Liver (tissue), 9 donors: ENCODE results near the gene SON. TPM values are rescaled to one million over a fixed set of nuclear protein-coding genes. Genes with fewer than 3 reads are reported as not detected.

Experiments
- DNase-seq: peaks from one replicate; pipeline ENCODE4 v3.0.0-alpha.2; 2017; ENCODE audit warnings: low spot score
- H3K27ac ChIP-seq, 2 donors: one replicate each; pipeline ENCODE4 v1.7.0; 2013; ENCODE audit warnings: inconsistent platforms in 2 of 2, low read length in 2 of 2, control low read depth in 1 of 2, low read depth in 1 of 2, mild to moderate bottlenecking in 1 of 2
- H3K27me3 ChIP-seq, 4 donors: one replicate each; pipeline versions ENCODE4 v1.6.1 to v1.7.0; 2013; ENCODE audit warnings: low read length in 3 of 4, inconsistent platforms in 1 of 4, mild to moderate bottlenecking in 1 of 4, moderate library complexity in 1 of 4; ENCODE audit not compliant: control insufficient read depth in 4 of 4, insufficient read depth in 4 of 4
- H3K36me3 ChIP-seq, 4 donors: one replicate each; pipeline versions ENCODE4 v1.6.1 to v1.7.0; 2013; ENCODE audit warnings: low read length in 3 of 4, mild to moderate bottlenecking in 3 of 4, low read depth in 1 of 4, moderate library complexity in 1 of 4; ENCODE audit not compliant: control insufficient read depth in 4 of 4, insufficient read depth in 3 of 4
- H3K4me1 ChIP-seq, 4 donors: one replicate each; pipeline versions ENCODE4 v1.6.1 to v1.7.0; 2013; ENCODE audit warnings: low read length in 3 of 4, mild to moderate bottlenecking in 3 of 4, moderate library complexity in 1 of 4; ENCODE audit not compliant: control insufficient read depth in 4 of 4, insufficient read depth in 4 of 4
- H3K4me3 ChIP-seq, 3 donors: one replicate each; pipeline versions ENCODE4 v1.6.1 to v1.7.0; 2013; ENCODE audit warnings: low read length in 3 of 3, control low read depth in 1 of 3, low read depth in 1 of 3, mild to moderate bottlenecking in 1 of 3
- H3K9ac ChIP-seq, 2 donors: one replicate each; pipeline ENCODE4 v1.7.0; 2013; ENCODE audit warnings: low read length in 2 of 2, mild to moderate bottlenecking in 2 of 2, moderate library complexity in 2 of 2, control low read depth in 1 of 2, low read depth in 1 of 2
- H3K9me3 ChIP-seq, 4 donors: one replicate each; pipeline versions ENCODE4 v1.6.1 to v1.7.0; 2013; ENCODE audit warnings: low read length in 3 of 4; ENCODE audit not compliant: control insufficient read depth in 4 of 4
- EGR1 ChIP-seq, 2 donors: IDR thresholded peaks; 2 replicates each; pipeline ENCODE4 v1.6.1; 2016 to 2018; ENCODE audit warnings: antibody characterized with exemption in 2 of 2, low read depth in 2 of 2
- FOXA1 ChIP-seq: IDR thresholded peaks from 2 replicates; pipeline ENCODE4 v1.6.1; 2016; ENCODE audit warnings: antibody characterized with exemption
- FOXA2 ChIP-seq: IDR thresholded peaks from 2 replicates; pipeline ENCODE4 v1.6.1; 2016; ENCODE audit warnings: antibody characterized with exemption
- GABPA ChIP-seq, 2 donors: IDR thresholded peaks in 1 of 2; conservative IDR thresholded peaks in 1 of 2; 2 replicates each; pipeline ENCODE4 v1.6.1; 2016; ENCODE audit warnings: antibody characterized with exemption in 2 of 2, mild to moderate bottlenecking in 1 of 2, moderate library complexity in 1 of 2
- HNF4A ChIP-seq, 2 donors: conservative IDR thresholded peaks; 2 replicates each; pipeline ENCODE4 v1.6.1; 2016; ENCODE audit warnings: antibody characterized with exemption in 2 of 2, mild to moderate bottlenecking in 2 of 2
- HNF4G ChIP-seq: IDR thresholded peaks from 2 replicates; pipeline ENCODE4 v1.6.1; 2016; ENCODE audit warnings: antibody characterized with exemption
- JUND ChIP-seq, 2 donors: IDR thresholded peaks; 2 replicates each; pipeline ENCODE4 v1.6.1; 2016; ENCODE audit warnings: antibody characterized with exemption in 2 of 2
- NR2F2 ChIP-seq: IDR thresholded peaks from 2 replicates; pipeline ENCODE4 v1.6.1; 2016; ENCODE audit warnings: antibody characterized with exemption
- RAD21 ChIP-seq, 2 donors: IDR thresholded peaks; 2 replicates each; pipeline ENCODE4 v1.6.1; 2016; ENCODE audit warnings: antibody characterized with exemption in 2 of 2, mild to moderate bottlenecking in 2 of 2
- RXRA ChIP-seq, 2 donors: IDR thresholded peaks; 2 replicates each; pipeline ENCODE4 v1.6.1; 2017 to 2018; ENCODE audit warnings: antibody characterized with exemption in 2 of 2, mild to moderate bottlenecking in 1 of 2
- SP1 ChIP-seq: IDR thresholded peaks from 2 replicates; pipeline ENCODE4 v1.6.1; 2018; ENCODE audit warnings: antibody characterized with exemption, mild to moderate bottlenecking
- TAF1 ChIP-seq: conservative IDR thresholded peaks from 2 replicates; pipeline ENCODE4 v1.6.1; 2016; ENCODE audit warnings: antibody characterized with exemption, mild to moderate bottlenecking
- YY1 ChIP-seq: IDR thresholded peaks from 2 replicates; pipeline ENCODE4 v1.6.1; 2016; ENCODE audit warnings: antibody characterized with exemption, mild to moderate bottlenecking
- WGBS: extraction: QIAGEN DNeasy Blood & Tissue Kit; methylation state at CpG from one replicate; pipeline ENCODE4 v1.1.7; 2013; 5-methylcytosine and 5-hydroxymethylcytosine counted together
- polyA plus RNA-seq, 2 donors: library from polyadenylated mRNA; stranded (reverse) in 1 of 2; unstranded in 1 of 2; fragments of 200-250 nt in 1 of 2; fragments of >200 nt in 1 of 2; fragmentation: Nextera tagmentation in 1 of 2; extraction: Ambion mirVana in 1 of 2; gene quantifications; one replicate each; pipeline versions ENCODE4 v1.2.1 to v1.2.3, GENCODE V29; 2013 to 2015
- total RNA-seq, 2 donors: library from RNA; depleted of rRNA; stranded (reverse); fragments of >200 nt; gene quantifications; one replicate each; pipeline ENCODE4 v1.2.3, GENCODE V29; 2014
- TF ChIP-seq, protein P1 (sequence below): fragments of 150-350 bp; IDR thresholded peaks from 2 replicates; pipeline ENCODE4 v1.5.1; 2017; ENCODE audit warnings: improper control_type of control experiment, low read depth, low read length; ENCODE audit not compliant: missing input control
- TF ChIP-seq, protein P2 (sequence below): IDR thresholded peaks from 2 replicates; pipeline ENCODE4 v1.6.1; 2016; ENCODE audit warnings: antibody characterized with exemption
- TF ChIP-seq, protein P3 (sequence below): IDR thresholded peaks from 2 replicates; pipeline ENCODE4 v1.6.1; 2016; ENCODE audit warnings: antibody characterized with exemption, mild to moderate bottlenecking
- TF ChIP-seq, protein P4 (sequence below): IDR thresholded peaks from 2 replicates; pipeline ENCODE4 v1.6.1; 2016; ENCODE audit warnings: antibody characterized with exemption
- TF ChIP-seq, protein P5 (sequence below): IDR thresholded peaks from 2 replicates; pipeline ENCODE4 v1.6.1; 2016; ENCODE audit warnings: antibody characterized with exemption
- donor health status: healthy.
- donor health status: healthy.
- donor health status: healthy.
- donor health status: healthy.
- donor health status: healthy.

SON gene
- total and polyA plus RNA-seq, 4 donors = 42.7 to 264 (median 157) TPM

DNA sequence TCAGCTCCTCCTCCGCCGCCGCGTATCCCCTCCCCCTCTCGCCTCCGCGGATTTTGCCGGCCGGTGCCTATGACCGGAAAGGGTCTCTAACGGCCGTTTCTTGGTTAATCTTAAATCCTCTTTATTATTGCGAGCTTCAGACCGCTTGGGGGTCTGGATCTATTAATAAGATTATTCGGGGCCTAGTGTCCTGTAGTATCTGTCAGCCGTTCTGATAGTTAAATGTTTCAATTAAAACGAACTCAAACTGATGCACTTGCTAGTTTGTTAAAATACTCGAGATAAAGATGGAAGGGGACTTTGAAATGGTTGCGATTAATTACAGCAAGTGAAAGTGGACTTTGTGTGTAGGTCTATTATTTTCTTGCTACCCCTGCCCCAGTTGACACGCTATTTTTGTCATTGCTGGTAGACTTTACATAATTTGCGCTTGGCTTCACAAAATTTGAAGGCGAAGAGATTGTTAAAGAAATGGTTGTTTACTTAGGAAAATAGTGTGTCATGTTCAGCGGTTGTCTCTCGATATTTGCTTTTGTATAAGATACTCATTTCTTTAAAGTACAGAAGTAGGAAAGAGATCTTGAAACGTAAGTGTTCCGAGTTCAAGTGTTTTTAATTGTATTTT lies 779 bp downstream of the SON start:
- under 1% methylated on average over 26 of the region's 26 CpGs for WGBS
- no peaks in the 10 kb centered on the region for H3K9me3 ChIP-seq
- no peak for TF ChIP-seq HNF4G
- TF ChIP-seq, protein P1, sequence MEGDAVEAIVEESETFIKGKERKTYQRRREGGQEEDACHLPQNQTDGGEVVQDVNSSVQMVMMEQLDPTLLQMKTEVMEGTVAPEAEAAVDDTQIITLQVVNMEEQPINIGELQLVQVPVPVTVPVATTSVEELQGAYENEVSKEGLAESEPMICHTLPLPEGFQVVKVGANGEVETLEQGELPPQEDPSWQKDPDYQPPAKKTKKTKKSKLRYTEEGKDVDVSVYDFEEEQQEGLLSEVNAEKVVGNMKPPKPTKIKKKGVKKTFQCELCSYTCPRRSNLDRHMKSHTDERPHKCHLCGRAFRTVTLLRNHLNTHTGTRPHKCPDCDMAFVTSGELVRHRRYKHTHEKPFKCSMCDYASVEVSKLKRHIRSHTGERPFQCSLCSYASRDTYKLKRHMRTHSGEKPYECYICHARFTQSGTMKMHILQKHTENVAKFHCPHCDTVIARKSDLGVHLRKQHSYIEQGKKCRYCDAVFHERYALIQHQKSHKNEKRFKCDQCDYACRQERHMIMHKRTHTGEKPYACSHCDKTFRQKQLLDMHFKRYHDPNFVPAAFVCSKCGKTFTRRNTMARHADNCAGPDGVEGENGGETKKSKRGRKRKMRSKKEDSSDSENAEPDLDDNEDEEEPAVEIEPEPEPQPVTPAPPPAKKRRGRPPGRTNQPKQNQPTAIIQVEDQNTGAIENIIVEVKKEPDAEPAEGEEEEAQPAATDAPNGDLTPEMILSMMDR = no peak
- TF ChIP-seq FOXA1 = no peak
- no peak for TF ChIP-seq JUND (IDR thresholded peaks at IDR 0.05)
- no peaks in the 10 kb centered on the region for H3K27me3 ChIP-seq
- DNase-seq = no peak
- H3K36me3 ChIP-seq = peaks cover 0 to 7% (median 4%) of the 10 kb centered on the region in 4 donors
- H3K27ac ChIP-seq = peak overlapping the region; percentile 99
- H3K4me1 ChIP-seq = peaks cover 3 to 37% (median 13%) of the 10 kb centered on the region in 4 donors
- H3K9ac ChIP-seq = peak overlapping the region; percentile 75 to 96
- H3K4me3 ChIP-seq = peak overlapping the region; percentile 90 to 98 (median 94)

DNA sequence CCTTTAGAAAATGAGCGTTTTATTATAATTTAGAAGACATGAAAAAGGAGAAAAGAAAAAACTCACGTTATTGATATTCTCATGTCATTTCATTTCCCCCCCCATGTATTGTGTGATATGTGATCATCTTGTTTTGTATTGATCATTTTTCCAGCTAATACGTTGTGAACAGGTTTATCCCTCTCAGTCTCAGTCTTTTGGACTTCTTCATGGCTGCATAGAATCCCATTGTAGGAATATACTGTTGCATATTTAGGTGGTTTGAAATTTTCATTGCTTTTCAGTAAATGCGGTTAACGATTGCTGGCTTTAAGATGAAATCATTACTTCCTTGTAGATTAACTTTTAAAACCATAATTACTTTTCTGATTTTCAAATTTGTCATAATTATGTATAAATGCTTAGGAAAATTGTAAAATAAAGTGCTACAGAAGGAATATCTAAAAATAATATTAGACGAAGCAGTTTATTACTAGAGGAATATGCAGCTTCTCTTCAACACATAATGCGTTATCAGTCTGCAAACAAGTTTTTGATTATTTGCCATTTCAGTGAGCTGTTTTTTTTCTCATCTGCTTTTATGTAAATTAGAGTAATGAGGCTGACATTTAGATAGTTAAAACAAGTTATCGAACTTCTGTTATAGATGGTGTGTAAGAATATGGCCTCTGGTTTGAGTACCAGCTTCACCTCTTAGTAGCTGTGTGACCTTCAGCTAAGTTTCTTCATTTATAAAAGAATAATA lies 1.8 kb downstream of the SON start:
- 3% methylated on average over 8 of the region's 8 CpGs for WGBS
- DNase-seq = no peak
- TF ChIP-seq, protein P2, sequence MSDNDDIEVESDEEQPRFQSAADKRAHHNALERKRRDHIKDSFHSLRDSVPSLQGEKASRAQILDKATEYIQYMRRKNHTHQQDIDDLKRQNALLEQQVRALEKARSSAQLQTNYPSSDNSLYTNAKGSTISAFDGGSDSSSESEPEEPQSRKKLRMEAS = no peak
- TF ChIP-seq SP1 = no peak
- TF ChIP-seq RAD21 (IDR thresholded peaks at IDR 0.05) = no peak
- TF ChIP-seq FOXA2 = no peak
- TF ChIP-seq, protein P3, sequence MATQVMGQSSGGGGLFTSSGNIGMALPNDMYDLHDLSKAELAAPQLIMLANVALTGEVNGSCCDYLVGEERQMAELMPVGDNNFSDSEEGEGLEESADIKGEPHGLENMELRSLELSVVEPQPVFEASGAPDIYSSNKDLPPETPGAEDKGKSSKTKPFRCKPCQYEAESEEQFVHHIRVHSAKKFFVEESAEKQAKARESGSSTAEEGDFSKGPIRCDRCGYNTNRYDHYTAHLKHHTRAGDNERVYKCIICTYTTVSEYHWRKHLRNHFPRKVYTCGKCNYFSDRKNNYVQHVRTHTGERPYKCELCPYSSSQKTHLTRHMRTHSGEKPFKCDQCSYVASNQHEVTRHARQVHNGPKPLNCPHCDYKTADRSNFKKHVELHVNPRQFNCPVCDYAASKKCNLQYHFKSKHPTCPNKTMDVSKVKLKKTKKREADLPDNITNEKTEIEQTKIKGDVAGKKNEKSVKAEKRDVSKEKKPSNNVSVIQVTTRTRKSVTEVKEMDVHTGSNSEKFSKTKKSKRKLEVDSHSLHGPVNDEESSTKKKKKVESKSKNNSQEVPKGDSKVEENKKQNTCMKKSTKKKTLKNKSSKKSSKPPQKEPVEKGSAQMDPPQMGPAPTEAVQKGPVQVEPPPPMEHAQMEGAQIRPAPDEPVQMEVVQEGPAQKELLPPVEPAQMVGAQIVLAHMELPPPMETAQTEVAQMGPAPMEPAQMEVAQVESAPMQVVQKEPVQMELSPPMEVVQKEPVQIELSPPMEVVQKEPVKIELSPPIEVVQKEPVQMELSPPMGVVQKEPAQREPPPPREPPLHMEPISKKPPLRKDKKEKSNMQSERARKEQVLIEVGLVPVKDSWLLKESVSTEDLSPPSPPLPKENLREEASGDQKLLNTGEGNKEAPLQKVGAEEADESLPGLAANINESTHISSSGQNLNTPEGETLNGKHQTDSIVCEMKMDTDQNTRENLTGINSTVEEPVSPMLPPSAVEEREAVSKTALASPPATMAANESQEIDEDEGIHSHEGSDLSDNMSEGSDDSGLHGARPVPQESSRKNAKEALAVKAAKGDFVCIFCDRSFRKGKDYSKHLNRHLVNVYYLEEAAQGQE = no peak
- TF ChIP-seq, protein P4, sequence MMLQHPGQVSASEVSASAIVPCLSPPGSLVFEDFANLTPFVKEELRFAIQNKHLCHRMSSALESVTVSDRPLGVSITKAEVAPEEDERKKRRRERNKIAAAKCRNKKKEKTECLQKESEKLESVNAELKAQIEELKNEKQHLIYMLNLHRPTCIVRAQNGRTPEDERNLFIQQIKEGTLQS = no peak
- no peak for TF ChIP-seq FOXA1
- TF ChIP-seq, protein P5, sequence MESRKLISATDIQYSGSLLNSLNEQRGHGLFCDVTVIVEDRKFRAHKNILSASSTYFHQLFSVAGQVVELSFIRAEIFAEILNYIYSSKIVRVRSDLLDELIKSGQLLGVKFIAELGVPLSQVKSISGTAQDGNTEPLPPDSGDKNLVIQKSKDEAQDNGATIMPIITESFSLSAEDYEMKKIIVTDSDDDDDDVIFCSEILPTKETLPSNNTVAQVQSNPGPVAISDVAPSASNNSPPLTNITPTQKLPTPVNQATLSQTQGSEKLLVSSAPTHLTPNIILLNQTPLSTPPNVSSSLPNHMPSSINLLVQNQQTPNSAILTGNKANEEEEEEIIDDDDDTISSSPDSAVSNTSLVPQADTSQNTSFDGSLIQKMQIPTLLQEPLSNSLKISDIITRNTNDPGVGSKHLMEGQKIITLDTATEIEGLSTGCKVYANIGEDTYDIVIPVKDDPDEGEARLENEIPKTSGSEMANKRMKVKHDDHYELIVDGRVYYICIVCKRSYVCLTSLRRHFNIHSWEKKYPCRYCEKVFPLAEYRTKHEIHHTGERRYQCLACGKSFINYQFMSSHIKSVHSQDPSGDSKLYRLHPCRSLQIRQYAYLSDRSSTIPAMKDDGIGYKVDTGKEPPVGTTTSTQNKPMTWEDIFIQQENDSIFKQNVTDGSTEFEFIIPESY = no peak
- no peak for TF ChIP-seq JUND (IDR thresholded peaks at IDR 0.05)
- no peak for TF ChIP-seq EGR1 (IDR thresholded peaks at IDR 0.05; ENCODE audit: low read depth in 2 of 2)
- no peak for TF ChIP-seq HNF4A (conservative IDR thresholded peaks at IDR 0.05)
- no peak for TF ChIP-seq YY1
- no peak for TF ChIP-seq TAF1
- TF ChIP-seq, protein P1 = no peak
- TF ChIP-seq RXRA (IDR thresholded peaks at IDR 0.05) = no peak
- no peak for TF ChIP-seq GABPA (IDR thresholded peaks at IDR 0.05 in 1 of 2, conservative IDR thresholded peaks at IDR 0.05 in 1 of 2)
- TF ChIP-seq HNF4G = no peak
- TF ChIP-seq NR2F2 = no peak
- H3K4me3 ChIP-seq = peak overlapping the region; percentile 90 to 98 (median 94)
- H3K9ac ChIP-seq = peak overlapping the region; percentile 75 to 96
- peaks cover under 1 to 12% (median 7%) of the 10 kb centered on the region in 4 donors for H3K36me3 ChIP-seq
- peaks cover 3 to 37% (median 13%) of the 10 kb centered on the region in 4 donors for H3K4me1 ChIP-seq
- no peaks in the 10 kb centered on the region for H3K27me3 ChIP-seq
- no peaks in the 10 kb centered on the region for H3K9me3 ChIP-seq
- H3K27ac ChIP-seq = no peak overlapping the region
